GM18861 (cell line): ENCODE measurements around the gene SPOCK1.

Source experiments
- ATAC-seq: cut with Tn5 transposase; IDR thresholded peaks from one replicate; pipeline ENCODE4 v1.9.1; 2021; ENCODE audit not compliant: unreplicated experiment

The SPOCK1 gene

GRCh38 chr5:137167187-137167586, 331.9 kb downstream of the SPOCK1 start:
- no peak for ATAC-seq

GRCh38 chr5:137164961-137165360, 334.2 kb downstream of the SPOCK1 start:
- ATAC-seq, result no peak

DNA sequence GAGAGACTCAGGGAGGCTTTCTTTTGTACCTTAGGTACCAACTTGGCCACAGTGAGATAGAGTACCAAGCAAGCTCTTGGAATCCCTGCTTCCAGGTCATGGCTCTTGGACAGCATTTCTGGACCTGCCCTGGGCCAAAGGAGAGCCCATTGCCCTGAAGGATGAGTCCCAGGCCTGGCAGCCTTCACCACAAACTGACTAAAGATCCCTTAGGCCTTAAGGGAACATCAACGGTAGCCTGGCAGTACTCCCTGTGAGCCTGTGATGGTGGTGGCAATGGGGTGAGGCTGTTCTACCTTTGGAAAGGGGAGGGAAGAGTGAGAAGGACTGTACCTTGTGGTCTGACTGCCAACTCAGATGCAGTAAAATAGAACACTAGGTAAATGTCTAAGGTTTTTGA, 334.6 kb downstream of the SPOCK1 start:
- ATAC-seq, result no peak

GRCh38 chr5:137158691-137159090, 340.4 kb downstream of the SPOCK1 start:
- ATAC-seq, result no peak

DNA sequence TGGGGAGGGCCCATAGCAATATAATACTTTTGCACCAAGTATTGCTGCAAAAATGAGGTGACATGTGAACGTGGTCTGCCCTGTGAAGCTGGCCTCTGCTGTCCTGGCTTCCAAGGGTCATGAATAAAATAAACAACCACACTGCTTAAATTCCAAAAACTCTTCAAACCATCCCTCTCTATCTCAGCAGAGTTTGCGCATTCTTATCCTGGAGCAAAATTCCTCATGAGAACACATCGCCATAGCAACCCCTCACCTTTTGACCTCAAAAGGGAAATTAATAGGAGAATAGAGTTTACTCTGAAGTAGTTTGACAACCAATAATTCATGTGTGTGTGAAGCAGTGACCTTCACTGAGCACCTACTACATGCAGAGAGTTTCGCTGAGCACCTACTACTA, 342.9 kb downstream of the SPOCK1 start:
- no peak for ATAC-seq

- ATAC-seq, result no peak
These were observed 343.7 kb downstream of the SPOCK1 start for GRCh38 chr5:137155261-137156000.

- no peak for ATAC-seq
These were observed 346.5 kb downstream of the SPOCK1 start for GRCh38 chr5:137152616-137153015.

DNA sequence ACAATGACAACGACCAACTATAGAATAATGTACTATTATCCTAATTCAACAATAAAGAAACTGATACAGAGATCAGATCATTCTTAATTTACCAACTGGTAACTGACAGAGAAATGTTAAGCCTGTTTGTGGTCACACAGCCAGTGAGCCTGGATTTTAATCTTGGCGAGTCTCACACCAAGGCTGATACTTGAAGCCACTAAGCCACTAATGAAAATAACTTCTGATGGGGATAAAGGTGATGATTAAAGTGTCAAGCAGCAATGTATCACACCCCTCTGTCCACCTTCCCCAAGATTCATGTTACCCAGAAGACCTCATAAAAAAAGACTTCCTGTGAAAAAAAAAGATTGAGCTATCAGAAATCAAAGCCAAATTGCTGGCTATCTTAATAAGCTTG, 350.5 kb downstream of the SPOCK1 start:
- no peak for ATAC-seq

DNA sequence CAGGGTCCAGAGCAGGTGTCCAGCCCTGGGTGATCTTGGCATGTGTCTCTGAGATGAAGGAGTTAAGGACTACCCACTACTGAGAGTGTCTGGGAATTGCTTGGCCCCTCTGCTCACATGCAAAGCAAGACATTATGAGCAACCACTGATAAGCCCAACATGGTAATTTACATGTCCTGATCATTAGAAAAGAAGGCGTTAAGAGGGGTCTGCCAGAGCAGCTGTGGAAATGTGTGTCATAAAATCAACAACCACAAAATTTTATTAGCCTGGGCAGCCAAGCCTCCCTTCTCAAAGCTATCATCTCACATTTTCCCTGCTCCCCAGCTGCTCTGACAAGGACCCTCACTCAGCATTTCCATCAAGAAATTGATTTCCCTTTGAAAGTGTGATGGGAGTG, 351.0 kb downstream of the SPOCK1 start:
- no peak for ATAC-seq

GRCh38 chr5:137147346-137147745, 351.8 kb downstream of the SPOCK1 start:
- ATAC-seq, result no peak

GRCh38 chr5:137146402-137146890, 352.7 kb downstream of the SPOCK1 start:
- no peak for ATAC-seq

DNA sequence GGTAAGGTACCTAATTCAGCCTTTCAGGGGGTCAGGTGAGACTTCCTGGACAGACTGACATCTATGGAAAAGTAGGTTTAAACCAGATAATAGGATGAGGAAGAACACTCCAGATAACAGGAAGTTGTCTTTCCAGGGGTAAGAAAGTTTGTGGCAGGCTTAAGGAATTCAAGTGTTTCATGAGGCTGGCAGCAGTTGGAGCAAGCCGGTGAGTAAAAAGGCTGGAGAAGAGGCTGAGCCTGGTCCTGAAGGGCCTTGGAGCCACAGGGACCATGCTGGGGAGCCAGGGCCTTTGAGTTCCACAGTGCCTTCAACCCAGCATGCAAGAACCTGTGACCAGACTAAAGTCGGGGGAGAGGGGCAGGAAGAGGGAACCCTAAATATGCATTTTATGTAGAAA, 353.4 kb downstream of the SPOCK1 start:
- ATAC-seq, result no peak

GRCh38 chr5:137144656-137145055, 354.5 kb downstream of the SPOCK1 start:
- ATAC-seq, result no peak

DNA sequence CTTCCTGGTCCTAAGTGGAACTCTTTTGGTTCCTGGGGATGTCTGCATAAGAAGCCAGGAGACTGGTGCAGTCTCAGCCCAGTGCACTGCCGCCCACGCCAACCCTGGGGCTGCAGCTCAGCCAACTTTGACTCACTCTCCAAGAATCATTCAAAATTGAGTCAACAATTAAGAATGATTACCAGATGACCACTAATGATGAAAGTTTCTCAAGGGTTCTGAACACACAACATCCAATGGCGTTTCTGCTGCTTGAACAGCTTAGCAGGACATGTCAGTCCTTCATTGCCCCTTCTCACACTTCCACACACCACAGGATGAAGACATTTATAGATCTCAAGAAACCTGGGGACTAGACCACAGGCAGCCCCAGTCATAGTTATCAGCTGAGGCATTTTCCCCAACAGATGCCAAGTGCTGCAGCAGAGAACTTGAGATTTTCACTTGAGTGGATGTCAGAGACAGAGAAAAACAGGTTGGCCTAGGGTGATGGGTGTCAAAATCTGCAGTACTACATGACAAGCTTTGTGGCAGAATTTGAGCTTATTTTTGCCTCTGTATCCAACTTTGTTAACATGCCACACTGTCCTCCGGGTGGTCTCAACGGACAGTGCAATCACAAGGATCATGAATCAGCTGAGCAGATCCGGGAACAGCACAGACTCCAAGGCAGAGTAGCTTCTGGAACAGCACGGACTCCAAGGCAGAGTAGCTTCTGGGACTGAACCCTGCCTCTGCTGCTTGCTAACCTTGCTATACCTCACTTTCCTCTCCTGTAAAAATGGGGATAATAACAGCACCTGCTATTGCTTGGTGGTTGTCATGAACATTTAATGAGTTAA, 356.1 kb downstream of the SPOCK1 start:
- peak; percentile 88 for ATAC-seq

- ATAC-seq, result peak; percentile 34
These were observed 356.8 kb downstream of the SPOCK1 start for GRCh38 chr5:137142346-137142745.

GRCh38 chr5:137141779-137142178, 357.3 kb downstream of the SPOCK1 start:
- no peak for ATAC-seq

GRCh38 chr5:137136991-137137632, 362.0 kb downstream of the SPOCK1 start:
- no peak for ATAC-seq

DNA sequence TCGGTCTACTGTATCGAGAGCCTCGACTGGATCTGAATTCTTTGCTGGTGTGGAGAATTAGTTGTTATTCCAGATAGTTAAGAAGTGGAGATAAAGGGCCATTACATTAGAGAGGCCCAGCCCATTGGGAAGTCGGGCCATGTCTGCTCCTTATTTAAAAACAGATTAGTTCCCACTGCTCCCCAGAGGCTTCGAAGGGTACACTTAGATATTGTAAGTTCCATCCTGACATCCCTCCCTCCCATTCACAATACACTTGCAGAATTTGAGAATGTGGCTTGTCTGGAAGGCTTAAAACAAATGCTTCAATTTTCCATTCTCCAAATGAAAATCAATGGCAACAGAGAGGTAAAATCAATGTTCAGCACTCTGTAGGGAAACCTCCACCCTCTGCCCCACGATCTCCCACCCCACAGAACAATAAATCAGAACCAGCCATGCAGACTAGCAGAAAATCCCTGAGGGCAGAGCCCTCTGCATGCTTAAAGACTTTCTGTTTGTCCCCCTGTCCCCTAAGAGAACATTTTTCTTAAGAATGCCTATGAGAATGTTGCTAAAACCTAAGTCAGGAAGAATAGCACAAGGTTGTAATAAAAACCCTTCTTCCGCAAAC, 364.1 kb downstream of the SPOCK1 start:
- no peak for ATAC-seq

GRCh38 chr5:137129886-137130680, 369.0 kb downstream of the SPOCK1 start:
- ATAC-seq, result no peak

DNA sequence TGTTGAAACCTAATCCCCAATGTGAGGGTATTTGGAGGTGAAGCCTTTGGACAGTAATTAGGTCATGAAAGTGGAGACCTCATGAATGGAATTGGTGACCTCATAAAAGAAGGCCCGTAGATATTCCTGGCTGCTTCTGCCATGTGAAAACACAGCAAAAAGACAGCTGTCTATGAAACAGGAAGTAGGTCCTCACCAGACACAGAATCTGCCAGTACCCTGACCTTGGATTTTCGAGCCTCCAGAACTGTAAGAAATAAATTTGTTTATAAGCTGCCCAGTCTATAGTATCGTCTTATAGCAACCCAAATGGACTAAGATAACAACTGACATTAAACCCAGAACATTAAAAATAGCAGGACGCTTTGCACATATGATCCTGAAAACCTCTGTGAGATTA, 371.1 kb downstream of the SPOCK1 start:
- ATAC-seq, result no peak
